GM12801 (cell line): Measurements from ENCODE around the gene FOXP1.

Experiments used
- TF ChIP-seq, protein P1 (sequence below): IDR thresholded peaks from one replicate; pipeline ENCODE4 v1.5.1; 2011; ENCODE audit warnings: control low read depth; ENCODE audit not compliant: insufficient read length; ENCODE audit errors: extremely low read depth

FOXP1 gene

DNA sequence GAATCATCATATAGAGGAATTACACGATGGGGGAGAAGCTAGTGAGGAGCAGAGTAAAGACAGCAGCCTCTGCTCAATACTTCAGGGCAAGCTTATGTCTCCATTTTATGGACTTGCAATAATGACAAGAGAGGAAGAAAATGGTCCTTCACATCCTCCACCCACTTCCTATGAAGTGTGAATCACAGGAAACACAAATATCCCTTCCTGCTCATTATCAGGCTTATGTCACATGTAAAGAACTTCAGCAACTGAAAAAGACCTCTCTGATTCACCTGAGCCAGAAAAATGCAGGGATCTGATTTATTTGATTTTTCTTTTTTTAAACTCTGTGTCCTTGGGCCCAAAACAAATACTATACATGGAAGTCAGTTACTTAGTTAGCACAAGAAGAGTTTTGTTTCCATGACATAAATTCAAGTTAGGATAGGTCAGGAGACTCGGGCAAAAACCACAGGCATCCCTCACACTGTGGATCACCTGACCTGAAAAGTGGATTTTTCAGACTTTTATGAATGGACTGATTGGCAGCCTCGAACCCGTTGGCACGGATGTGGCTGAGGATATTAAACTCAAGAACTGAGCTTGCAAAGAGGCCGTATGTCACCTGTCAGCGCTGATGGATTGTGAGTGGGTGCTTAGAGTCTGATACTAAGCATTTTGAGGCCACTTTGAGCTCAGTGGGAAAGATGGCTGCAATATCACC lies 650.3 kb downstream of the FOXP1 start:
- TF ChIP-seq, protein P1, sequence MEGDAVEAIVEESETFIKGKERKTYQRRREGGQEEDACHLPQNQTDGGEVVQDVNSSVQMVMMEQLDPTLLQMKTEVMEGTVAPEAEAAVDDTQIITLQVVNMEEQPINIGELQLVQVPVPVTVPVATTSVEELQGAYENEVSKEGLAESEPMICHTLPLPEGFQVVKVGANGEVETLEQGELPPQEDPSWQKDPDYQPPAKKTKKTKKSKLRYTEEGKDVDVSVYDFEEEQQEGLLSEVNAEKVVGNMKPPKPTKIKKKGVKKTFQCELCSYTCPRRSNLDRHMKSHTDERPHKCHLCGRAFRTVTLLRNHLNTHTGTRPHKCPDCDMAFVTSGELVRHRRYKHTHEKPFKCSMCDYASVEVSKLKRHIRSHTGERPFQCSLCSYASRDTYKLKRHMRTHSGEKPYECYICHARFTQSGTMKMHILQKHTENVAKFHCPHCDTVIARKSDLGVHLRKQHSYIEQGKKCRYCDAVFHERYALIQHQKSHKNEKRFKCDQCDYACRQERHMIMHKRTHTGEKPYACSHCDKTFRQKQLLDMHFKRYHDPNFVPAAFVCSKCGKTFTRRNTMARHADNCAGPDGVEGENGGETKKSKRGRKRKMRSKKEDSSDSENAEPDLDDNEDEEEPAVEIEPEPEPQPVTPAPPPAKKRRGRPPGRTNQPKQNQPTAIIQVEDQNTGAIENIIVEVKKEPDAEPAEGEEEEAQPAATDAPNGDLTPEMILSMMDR: no peak

DNA sequence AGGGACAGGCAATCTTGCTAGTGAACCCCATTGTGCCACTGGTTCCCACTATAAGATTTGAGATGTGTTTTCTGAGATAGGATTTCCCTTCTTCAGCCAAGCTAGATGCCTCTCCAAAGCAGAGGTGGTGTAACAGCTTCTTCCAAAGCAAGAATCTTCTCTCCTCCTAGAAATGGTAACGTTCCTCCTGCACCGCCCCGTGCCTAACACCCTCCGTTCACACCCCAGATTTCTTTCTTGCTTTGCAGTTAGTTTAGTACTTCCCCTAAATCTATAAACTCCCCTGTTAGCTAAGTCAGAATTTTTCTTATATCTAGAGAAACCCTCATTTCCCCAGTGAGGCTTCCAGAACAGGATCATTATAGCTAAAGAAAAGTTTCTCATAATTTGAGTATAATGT lies 653.5 kb downstream of the FOXP1 start:
- TF ChIP-seq, protein P1: no peak

DNA sequence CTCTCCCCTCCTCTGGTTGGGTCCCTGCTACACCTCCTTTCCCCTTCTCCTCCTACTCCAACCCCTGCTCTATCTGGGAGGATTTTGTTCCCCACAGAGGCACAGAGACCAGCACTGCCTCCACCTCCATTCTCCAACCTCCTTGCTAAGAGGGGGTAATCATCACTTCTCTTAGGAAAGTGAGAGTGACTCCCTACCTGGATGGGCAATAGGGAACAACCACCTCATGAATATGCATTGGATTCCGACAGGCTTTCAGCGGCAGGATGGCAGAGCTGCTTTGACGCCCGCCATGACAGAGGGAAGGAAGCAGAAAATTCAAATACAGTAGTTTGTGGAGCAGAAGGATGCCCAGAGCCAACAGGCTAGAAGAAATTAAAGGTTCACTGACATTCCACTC lies 656.3 kb downstream of the FOXP1 start:
- TF ChIP-seq, protein P1: no peak

DNA sequence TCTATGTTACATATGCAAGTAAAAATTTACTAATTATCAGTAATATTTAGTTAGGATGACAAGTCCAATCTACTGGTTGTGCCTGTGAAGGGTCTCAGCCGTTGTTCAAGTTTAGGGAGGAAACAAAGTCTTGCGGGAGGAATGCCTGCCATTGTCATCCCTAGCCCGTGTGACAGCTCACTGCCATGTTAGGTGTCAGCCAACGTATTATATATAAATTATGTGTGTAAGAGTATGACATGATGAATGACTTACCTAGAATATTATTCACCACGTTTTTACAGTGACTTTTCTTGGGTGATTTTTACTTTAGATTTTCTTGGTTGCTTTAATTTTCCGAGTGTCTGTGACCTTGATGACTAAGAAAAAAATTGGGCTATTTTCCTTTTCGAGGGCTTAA lies 656.7 kb downstream of the FOXP1 start:
- TF ChIP-seq, protein P1: no peak

DNA sequence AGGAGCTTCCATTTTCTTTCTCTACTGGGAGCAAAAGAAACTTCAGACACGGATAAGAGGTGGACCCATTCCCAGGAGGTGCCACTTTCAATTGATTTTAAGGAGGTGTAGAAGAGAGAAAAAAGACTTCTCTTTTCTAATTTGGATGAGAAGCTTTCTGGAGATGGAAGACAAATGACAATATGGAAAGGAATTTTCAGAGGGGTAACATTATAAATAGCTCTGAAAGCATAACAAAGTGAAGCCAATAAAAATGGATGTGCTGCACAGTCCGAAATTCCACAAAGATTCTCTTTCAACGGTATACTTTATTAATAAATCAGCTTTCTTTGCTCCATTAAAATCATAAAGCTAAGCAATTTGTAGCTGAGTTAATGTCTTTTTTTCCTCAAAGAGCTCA lies 663.9 kb downstream of the FOXP1 start:
- TF ChIP-seq, protein P1: no peak

DNA sequence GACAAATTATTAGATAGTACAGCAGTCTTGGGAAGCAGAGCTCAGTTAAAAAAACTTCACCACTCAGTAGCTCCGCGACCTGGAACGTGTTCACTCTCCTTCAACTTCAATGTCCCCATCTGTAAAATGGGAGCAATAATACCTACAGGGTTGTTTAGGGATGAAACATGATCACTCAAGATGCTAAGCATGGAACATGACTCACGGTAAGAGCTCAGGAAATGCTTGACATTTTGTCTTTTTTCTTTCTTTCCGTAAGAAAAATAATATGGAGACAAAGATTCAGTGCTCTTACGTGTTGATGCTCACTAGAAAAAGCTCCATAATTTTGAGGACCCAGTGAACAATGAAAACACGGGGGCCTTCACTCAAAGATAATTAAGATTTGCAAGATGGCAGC lies 664.4 kb downstream of the FOXP1 start:
- TF ChIP-seq, protein P1: no peak

DNA sequence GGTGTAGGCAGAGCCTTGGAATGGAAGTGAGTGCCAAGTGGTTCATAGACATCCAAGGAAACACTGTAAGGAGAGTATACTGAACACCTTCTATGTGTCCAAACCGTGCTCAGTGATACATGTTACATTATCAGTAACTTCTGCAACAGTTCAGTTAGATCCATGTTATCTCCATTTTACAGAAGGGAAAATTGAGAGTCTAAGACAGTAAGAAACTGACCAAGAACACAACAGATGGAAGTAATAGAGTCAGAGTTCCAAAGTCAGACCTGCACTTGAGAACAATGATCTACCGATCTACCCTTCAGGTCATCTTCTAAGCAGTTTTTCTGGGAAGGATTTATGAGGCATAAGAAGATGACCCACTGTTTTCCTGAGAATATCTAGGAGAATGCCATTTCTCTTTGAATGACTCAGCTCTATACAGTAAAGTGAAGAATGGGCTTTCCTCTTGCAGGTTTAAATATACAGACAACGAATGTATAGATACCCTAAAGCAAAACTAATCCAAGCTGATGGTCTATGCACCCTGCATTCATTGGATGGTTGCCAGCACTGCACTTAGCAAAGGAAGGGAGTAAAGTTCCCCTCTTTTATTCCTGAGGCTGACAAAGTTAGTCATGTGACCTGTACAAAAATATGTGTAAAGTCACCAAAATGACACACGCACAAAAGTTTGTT lies 667.0 kb downstream of the FOXP1 start:
- TF ChIP-seq, protein P1: no peak
